GM21447 (cell line): ENCODE data around the gene PRDM10.
"Not testable (repeated sequence)": the region's sequence is repeated elsewhere in the genome, so short reads cannot be mapped to it uniquely, and the experiment has no call there.

Experiments
- ATAC-seq: cut with Tn5 transposase; IDR thresholded peaks from one replicate; pipeline ENCODE4 v1.9.1; 2021; ENCODE audit not compliant: unreplicated experiment

Gene PRDM10, protein sequence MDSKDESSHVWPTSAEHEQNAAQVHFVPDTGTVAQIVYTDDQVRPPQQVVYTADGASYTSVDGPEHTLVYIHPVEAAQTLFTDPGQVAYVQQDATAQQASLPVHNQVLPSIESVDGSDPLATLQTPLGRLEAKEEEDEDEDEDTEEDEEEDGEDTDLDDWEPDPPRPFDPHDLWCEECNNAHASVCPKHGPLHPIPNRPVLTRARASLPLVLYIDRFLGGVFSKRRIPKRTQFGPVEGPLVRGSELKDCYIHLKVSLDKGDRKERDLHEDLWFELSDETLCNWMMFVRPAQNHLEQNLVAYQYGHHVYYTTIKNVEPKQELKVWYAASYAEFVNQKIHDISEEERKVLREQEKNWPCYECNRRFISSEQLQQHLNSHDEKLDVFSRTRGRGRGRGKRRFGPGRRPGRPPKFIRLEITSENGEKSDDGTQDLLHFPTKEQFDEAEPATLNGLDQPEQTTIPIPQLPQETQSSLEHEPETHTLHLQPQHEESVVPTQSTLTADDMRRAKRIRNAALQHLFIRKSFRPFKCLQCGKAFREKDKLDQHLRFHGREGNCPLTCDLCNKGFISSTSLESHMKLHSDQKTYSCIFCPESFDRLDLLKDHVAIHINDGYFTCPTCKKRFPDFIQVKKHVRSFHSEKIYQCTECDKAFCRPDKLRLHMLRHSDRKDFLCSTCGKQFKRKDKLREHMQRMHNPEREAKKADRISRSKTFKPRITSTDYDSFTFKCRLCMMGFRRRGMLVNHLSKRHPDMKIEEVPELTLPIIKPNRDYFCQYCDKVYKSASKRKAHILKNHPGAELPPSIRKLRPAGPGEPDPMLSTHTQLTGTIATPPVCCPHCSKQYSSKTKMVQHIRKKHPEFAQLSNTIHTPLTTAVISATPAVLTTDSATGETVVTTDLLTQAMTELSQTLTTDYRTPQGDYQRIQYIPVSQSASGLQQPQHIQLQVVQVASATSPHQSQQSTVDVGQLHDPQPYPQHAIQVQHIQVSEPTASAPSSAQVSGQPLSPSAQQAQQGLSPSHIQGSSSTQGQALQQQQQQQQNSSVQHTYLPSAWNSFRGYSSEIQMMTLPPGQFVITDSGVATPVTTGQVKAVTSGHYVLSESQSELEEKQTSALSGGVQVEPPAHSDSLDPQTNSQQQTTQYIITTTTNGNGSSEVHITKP

GRCh38 chr11:130002352-130002845 is at the start of gene PRDM10:
PRDM10 (minus strand) TSS chr11:130002835; CDS start chr11:129960964, 41,871 bp downstream.
- ATAC-seq, result peak; percentile 43

GRCh38 chr11:130051082-130051481 is 48.4 kb upstream of the PRDM10 start:
- no peak for ATAC-seq

DNA sequence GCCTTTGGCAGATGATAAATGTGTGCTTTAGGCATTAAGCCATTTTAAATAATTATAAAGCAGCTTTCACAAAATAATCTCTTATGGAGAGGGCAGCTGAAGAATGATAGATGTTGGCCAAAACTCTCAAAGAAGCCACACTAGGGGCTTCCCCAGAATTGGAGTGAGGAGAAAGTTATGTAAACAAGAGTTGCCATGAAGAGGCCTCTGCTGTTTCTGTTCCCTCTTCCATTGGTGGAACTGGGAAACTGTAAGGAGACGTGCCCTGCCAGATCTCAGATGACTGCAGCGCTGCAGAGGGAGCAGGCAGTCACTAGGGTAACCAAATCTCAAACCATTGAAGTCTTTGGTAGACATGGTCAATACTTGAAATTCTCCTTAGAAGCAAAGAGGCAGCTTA is 47.6 kb upstream of the PRDM10 start:
- ATAC-seq, result no peak

GRCh38 chr11:130049328-130049771 is 46.7 kb upstream of the PRDM10 start:
- no peak for ATAC-seq

DNA sequence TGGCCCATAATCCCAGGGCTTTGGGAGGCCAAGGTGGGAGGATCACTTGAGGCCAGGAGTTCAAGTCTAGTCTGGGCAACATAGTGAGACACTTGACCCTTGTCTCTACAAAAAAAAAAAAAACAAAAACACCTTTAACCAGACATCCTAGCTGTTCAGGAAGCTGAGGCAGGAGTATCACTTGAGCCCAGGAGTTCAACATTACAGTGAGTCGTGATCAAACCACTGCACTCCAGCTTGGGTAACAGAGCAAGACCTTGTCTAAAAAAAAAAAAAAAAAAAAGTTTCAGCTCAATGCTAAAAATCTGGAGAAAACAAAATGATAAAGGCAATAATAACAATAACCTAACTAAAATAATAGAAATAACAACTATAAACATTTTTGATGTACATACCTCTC is 44.5 kb upstream of the PRDM10 start:
- no peak for ATAC-seq

DNA sequence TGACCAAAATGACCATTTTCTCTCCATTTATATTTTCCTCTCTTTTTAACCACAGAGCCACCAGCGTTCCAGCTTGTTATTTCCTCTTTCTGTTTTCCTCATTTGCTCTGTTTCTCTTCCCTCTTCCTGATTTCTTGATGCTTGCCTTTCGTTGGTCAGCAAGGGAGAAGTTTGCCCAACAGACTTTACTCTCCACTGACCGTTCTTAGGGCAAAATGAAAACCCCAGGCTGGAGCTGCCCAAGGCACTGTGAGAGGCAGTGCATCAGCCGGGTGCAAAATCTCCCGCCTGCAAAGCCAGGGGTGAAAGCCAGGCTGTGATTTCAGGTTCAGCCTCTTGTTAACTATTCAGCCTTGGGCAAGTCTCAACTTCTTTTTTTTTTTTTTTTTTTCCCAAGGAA is 40.9 kb upstream of the PRDM10 start:
- no peak for ATAC-seq

DNA sequence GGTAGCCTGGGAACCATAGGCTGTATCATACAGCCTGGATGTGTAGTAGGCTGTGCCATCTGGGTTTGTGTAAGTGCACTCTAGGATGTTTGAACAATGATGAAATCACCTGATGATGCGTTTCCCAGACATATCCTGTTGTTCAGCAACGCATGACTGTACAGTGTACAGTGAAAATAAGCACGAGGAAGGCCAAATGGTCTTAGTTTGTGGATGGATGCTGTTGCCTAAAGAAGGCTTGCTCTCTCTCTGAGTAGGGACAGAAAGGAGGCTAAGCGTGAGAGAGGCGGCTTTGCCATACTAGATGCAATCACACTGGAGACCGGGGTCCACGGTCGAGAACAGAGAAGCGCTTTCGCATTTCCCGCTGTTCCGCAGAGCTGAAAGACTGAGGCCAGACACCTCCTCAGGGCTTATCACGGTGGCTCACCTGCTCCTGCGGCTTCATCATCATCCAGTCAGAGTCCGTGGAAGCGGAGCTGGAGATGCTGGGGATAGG is 39.5 kb upstream of the PRDM10 start:
- ATAC-seq, result no peak

DNA sequence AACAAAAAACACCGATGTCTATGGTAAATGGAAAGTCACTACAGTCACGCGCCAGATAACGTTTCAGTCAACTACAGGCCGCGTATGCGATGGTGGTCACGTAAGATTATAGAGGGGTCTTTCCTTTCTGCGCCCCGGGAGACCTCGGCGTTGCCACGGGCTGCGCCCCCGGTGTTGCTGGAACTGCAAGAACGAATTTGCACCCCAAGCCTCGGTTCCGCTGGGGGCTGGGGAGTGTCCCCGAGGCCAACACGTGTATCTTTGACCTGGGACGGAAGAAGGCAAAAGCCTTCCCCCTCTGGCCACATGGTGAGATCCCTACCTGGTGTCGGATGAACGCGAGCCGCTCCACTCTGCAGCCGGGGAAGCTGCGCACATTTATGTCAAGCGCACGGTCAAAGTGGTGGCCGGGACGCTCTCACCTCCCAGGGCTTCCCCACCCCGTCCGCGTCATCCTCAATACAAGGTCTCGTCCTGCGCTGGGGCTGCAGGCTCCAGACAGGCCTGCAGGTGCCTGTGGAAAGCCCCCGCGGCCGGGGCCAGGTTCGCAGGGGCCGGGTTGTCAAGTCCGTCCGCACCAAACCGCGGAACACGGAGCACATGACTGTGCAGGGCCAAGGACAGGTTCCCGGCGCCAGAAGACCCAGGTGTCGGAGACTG is 37.8 kb upstream of the PRDM10 start:
- no peak for ATAC-seq

GRCh38 chr11:130037881-130038585 is 35.4 kb upstream of the PRDM10 start:
- ATAC-seq, result no peak

DNA sequence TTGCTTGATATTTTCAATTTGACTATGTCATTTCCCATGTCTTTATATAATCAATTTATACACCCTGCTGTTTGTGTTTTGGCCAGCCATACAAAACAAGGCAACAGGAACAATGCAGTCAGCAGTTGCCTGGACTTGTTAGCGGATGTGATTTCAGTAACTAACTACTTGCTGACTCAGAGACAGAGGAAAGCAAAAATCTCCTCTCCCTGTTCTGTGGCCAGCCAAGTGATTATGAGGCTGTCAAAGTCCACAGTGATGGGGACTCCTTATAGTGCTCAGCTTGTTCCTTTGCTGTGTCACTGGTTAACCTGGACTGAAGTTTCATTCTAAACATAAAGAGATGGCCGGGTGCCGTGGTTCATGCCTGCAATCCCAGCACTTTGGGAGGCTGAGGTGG is 34.4 kb upstream of the PRDM10 start:
- no peak for ATAC-seq

DNA sequence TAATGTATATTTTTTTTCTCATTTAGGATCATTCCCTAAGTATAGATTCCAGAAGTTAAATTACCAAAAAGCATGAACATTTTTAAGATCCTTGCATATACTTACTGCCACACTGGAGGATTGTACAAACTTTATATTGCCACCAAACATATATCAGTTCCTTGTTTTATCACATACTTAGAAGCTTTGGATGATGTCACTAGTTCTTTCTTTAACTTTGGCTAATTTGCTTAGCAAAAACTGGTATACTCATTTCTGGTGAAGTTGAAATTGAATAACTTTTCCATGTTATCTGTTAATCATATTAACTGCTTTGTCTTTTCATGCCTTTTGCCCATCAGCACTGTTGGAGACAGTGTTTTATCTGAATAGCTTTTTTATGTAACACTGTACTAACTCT is 31.6 kb upstream of the PRDM10 start:
- ATAC-seq, result no peak

GRCh38 chr11:130032931-130033330 is 30.3 kb upstream of the PRDM10 start:
- no peak for ATAC-seq

DNA sequence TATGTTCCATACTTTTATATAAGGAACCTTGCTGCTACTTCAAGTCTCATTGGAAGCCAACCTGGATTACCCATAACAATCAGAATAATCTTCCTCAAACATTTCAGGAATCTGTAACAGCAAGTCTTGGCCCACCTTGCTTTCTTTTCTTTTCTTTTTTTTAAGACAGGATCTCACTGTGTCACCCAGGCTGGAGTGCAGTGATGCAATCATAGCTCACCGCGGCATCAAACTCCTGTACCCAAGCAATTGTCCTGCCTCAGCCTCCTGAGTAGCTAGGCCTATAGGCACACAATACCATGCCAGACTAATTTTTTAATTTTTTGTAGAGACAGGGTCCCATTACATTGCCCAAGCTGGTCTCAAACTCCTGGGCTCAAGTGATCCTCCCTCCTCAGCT is 29.3 kb upstream of the PRDM10 start:
- no peak for ATAC-seq

- ATAC-seq, result no peak
Measured at GRCh38 chr11:130031056-130031455, 28.4 kb upstream of the PRDM10 start.

- peak; percentile 70 for ATAC-seq
Measured at GRCh38 chr11:130029137-130029536, 26.5 kb upstream of the PRDM10 start.

GRCh38 chr11:130025371-130025770 is 22.7 kb upstream of the PRDM10 start:
- ATAC-seq, result no peak

- ATAC-seq, result no peak
Measured at GRCh38 chr11:130024361-130024760, 21.7 kb upstream of the PRDM10 start.

- peak; percentile 97 for ATAC-seq
Measured at GRCh38 chr11:130023204-130023603, 20.6 kb upstream of the PRDM10 start.

DNA sequence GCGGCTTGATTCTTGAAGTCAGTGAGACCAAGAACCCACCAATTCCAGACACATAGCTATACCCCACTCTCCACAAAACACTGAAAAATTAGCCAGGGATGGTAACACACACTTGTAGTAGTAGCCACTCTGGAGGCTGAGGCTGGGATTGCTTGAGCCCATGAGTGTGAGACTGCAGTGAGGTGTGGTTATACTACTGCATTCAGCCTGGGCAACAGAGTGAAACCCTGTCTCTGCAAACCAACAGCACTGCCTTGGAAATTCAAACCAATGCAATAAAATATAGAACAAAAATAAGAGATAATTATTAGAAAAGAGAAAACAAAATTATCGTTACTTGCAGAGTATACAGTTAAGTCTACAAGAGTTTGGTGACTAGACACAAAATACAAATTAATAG is 20.2 kb upstream of the PRDM10 start:
- peak; percentile 11 for ATAC-seq

- ATAC-seq, result not testable (repeated sequence)
Measured at GRCh38 chr11:130021606-130022005, 19.0 kb upstream of the PRDM10 start.
